Stimulated activated naive CD8-positive, alpha-beta T cell treated with anti-CD3 and anti-CD28 coated beads, Interleukin-15, amount 100 ng/mL, for 72 hours (primary cell): ENCODE measurements around the gene RFC3.

ENCODE experiments used
- ATAC-seq: fragments of 150-1000 bp; cut with Tn5 transposase; 2 replicates; pipeline ENCODE4 v1.10.0; 2021; ENCODE audit warnings: mild to moderate bottlenecking, moderate library complexity
- DNase-seq, 2 donors: peaks; one replicate each; pipeline ENCODE4 v3.0.0; 2021 to 2022
- H3K27ac Mint-ChIP-seq, 2 donors: one replicate each; pipeline ENCODE4 v1.8.0; 2022; ENCODE audit warnings: mild to moderate bottlenecking in 2 of 2, mixed read lengths in 2 of 2, moderate library complexity in 2 of 2
- H3K27me3 Mint-ChIP-seq: one replicate; pipeline ENCODE4 v1.8.0; 2022; ENCODE audit warnings: mixed read lengths
- H3K4me1 Mint-ChIP-seq: one replicate; pipeline ENCODE4 v1.8.0; 2022; ENCODE audit warnings: mild to moderate bottlenecking, mixed read lengths
- H3K4me3 Mint-ChIP-seq, 2 donors: one replicate each; pipeline ENCODE4 v1.8.0; 2022; ENCODE audit warnings: mild to moderate bottlenecking in 2 of 2, mixed read lengths in 2 of 2, moderate library complexity in 1 of 2
- H3K9me3 Mint-ChIP-seq, 2 donors: one replicate each; pipeline ENCODE4 v1.8.0; 2022; ENCODE audit warnings: mixed read lengths in 2 of 2

The RFC3 gene

DNA sequence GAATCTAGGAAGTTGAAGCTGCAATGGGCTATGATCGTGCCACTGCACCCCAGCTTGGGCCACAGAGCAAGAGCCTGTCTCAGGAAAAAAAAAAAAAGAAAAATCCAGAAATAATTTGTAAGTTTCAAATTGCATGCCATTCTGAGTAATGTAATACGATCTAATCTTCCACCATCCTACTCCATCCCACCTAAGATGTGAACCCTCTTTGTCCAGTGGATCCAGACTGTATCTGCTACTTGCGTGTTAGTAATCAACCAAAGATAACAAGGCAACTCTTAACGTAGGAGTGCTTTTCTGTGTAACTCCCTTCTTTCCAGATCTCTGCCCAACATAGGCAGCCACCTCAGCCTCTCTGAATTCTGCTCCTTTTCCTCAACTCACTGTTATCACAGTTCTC lies 24.3 kb downstream of the RFC3 start:
- no peak overlapping the region for H3K4me3 Mint-ChIP-seq
- no peaks in the 10 kb centered on the region for H3K27me3 Mint-ChIP-seq
- no peaks in the 10 kb centered on the region for H3K4me1 Mint-ChIP-seq
- H3K27ac Mint-ChIP-seq: no peak overlapping the region
- no peaks in the 10 kb centered on the region for H3K9me3 Mint-ChIP-seq
- DNase-seq (no peak), ATAC-seq (no peak)

DNA sequence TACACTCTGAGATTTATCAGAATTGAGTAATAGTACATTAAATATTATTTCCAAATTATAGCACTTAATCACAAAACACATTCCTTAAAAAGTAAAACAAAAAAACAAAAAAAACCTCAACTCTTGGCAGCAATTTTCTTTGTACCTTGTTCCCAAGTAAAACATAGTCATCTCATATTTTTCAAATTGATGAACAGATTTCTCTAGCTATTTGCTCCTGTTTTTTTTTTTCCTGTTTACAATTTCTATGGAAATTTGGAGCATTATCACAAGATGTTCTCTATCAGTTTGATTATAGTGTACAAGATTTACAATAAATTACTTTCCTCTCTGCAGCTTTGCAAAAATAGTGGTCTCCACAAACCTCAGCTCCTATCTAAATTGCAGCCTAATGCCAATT lies 25.0 kb downstream of the RFC3 start:
- no peak for ATAC-seq
- H3K4me1 Mint-ChIP-seq: no peaks in the 10 kb centered on the region
- H3K4me3 Mint-ChIP-seq: no peak overlapping the region
- no peaks in the 10 kb centered on the region for H3K27me3 Mint-ChIP-seq
- H3K27ac Mint-ChIP-seq: no peak overlapping the region
- DNase-seq: no peak
- no peaks in the 10 kb centered on the region for H3K9me3 Mint-ChIP-seq

DNA sequence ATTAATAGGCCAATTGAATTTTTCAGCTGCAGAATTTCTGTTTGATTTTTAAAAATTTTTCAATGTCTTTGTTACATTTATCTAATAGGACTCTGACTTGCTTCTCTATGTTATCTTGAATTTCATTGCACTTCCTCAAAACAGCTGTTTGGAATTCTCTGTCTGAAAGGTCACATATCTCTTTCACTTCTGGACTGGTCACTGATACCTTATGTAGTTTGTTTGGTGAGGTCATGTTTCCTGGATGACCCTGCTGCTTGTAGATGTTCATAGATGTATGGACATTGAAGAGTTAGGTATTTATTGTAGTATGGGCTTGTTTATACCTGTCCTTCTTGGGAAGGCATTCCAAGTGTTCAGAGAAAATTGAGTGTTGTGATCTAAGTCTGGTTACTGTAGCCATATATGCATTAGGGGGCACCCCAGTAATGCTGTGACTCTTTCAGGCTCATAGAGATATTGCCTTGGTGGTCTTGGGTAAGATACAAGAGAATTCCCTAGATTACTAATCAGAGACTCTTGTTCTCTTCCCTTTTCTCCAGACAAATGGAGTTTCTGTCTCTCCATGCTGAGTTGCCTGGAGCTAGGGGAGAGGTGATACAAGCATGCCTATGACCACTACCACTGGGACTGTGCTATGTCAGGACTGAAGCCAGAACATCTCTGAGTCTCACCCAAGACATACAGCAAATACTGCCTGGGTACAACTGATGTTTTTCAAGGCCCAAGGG lies 27.8 kb downstream of the RFC3 start:
- Mint-ChIP-seq H3K27me3 (no peaks in the 10 kb centered on the region), H3K27ac (no peak overlapping the region), H3K4me1 (no peaks in the 10 kb centered on the region), H3K4me3 (no peak overlapping the region), H3K9me3 (no peaks in the 10 kb centered on the region)
- DNase-seq (no peak), ATAC-seq (no peak)

DNA sequence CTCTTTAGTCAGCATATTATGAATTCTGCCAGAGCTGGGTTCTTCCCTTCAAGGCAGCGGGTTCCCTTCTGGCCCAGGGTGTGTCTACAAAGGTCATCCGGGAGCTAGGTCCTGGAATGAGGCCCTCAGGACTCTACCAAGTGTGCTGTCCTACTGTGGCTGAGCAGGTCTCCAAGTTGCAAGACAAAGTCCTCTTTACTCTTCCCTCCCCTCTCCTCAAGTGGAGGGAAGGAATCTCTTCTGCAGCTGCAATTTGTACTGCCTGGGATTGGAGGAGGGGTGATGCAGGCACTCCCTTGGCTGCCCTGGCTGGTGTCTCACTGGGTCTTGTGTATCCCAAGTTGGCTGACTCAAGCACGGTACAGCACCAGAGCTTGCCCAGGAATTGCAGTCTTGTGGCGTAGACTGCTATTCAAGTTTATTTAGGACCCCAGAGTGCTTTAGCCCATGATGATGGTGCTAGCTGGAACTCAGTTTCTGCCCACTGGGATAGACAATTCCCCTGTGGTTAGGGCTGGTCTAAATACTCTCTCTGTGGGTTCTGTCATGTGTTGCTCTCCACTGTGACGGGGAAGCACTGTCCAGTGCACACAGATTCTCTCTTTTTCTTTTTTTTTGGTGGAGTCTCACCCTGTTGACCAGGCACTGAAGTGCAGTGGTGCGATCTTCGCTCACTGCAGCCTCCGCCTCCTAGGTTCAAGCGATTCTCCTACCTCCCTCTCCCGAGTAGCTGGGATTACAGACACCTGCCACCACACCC lies 28.5 kb downstream of the RFC3 start:
- ATAC-seq: no peak
- DNase-seq: no peak
- no peaks in the 10 kb centered on the region for H3K27me3 Mint-ChIP-seq
- H3K9me3 Mint-ChIP-seq: no peaks in the 10 kb centered on the region
- no peak overlapping the region for H3K27ac Mint-ChIP-seq
- no peak overlapping the region for H3K4me3 Mint-ChIP-seq
- H3K4me1 Mint-ChIP-seq: no peaks in the 10 kb centered on the region

DNA sequence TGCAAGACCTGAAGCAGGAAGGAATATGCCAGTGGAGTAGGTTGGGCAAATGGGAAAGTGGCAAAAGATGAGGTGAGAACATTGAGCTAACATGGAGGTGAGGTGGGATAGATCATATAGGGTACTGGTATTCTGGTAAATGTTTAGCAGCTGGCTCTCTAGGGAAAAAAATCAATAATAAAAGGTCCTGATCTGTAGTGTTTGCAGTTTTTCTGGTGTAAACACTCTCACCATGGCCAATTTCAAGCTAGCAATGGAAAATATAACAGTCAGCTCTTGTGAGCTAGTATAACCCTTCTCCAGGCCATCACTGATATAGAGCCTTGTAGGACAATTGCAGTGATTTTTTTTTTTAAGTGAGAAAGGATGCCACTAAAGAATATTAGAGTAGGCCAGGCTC lies 31.3 kb downstream of the RFC3 start:
- Mint-ChIP-seq H3K4me3 (no peak overlapping the region), H3K9me3 (peaks cover 0 to 3% of the 10 kb centered on the region in 2 donors), H3K27ac (no peak overlapping the region), H3K4me1 (no peaks in the 10 kb centered on the region), H3K27me3 (no peaks in the 10 kb centered on the region)
- ATAC-seq (no peak), DNase-seq (no peak)

DNA sequence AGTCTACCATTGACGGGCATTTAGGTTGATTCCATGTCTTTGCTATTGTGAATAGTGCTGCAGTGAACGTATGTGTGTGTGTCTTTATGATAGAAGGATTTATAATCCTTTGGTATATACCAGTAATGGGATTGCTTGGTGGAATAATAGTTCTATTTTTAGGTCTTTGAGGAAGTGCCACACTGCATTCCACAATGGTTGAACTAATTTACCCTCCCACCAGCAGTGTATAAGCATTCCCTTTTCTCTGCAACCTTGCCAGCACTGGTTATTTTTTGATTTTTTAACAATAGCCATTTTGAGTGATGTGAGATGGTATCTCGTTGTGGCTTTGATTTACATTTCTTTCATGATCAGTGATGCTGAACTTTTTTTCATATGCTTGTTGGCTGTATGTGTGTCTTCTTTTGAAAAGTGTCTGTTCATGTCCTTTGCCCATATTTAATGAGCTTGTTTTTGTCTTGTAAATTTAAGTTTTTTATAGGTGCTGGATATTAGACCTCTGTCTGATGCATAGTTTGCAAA lies 37.5 kb downstream of the RFC3 start:
- no peak for ATAC-seq
- Mint-ChIP-seq H3K27me3 (no peaks in the 10 kb centered on the region), H3K4me3 (no peak overlapping the region), H3K4me1 (no peaks in the 10 kb centered on the region), H3K9me3 (peaks cover 0 to 3% of the 10 kb centered on the region in 2 donors), H3K27ac (no peak overlapping the region)
- DNase-seq: no peak

DNA sequence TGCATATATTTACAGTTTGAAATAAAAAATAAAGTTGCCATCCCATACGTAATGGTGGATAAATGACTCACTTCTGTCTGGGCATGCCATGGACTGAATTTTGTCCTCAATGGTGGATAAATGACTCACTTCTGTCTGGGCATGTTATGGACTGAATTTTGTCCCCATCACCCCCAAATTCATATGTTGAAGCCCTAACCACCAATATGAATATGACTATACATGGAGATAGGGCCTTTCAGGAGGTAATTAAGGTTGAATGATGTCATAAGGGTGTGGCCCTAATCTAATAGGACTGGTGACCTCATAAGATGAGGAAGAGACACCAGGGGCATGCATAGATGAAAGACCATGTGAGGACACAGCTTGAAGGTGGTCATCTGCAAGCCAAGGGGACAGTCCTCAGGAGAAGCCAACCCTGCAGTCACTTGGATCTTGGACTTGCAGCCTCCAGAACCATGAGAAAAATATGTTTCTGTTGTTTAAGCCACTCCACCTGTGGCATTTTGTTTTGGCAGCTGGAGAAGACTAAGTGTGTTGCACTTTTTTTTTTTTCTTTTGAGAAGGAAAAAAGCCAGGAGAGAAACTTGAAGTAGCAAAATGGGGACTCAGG lies 41.8 kb downstream of the RFC3 start:
- ATAC-seq: no peak
- Mint-ChIP-seq H3K4me1 (no peaks in the 10 kb centered on the region), H3K9me3 (no peaks in the 10 kb centered on the region), H3K27ac (no peak overlapping the region), H3K27me3 (no peaks in the 10 kb centered on the region), H3K4me3 (no peak overlapping the region)
- no peak for DNase-seq

DNA sequence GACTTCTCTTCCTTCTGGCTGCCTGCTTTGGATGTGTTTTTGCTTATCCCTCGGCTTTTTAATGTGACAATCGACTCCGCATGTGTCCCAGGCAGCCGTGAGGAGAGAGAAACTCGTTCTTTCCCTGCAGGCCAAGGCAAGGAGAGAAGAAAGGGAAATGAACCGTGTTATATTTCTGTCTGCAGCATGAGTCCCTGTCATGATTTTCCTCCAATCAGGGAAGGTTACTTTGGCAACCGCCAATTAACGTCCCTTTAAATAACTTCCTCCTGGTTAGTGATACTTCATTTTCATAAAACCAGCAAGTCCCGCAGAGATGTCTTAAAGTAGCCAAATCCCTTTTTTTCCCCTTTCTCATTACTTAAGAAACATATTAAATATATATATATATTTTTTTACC lies 42.6 kb downstream of the RFC3 start:
- Mint-ChIP-seq H3K27me3 (no peaks in the 10 kb centered on the region), H3K4me1 (no peaks in the 10 kb centered on the region), H3K4me3 (no peak overlapping the region), H3K27ac (no peak overlapping the region), H3K9me3 (no peaks in the 10 kb centered on the region)
- ATAC-seq (no peak), DNase-seq (no peak)

DNA sequence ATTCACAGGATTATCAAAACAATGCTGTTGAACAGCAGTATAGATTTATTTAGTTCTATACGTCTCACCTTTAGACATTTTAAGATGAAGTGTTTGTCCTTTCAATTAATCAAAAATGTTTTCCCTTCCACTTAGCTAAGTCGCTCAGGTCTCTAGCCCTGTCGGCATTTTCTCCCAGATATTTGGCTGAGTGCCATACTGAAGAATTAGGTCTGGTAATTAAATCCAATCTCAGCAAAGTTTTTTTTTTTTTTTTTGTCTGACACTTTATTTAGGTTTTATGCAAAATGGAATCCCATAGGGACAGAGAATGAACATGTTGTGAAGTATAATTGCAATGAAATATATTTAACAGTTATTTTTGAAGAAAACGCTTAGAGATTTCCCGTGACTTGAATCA lies 44.1 kb downstream of the RFC3 start:
- H3K9me3 Mint-ChIP-seq: no peaks in the 10 kb centered on the region
- no peak for DNase-seq
- no peak for ATAC-seq
- H3K27me3 Mint-ChIP-seq: no peaks in the 10 kb centered on the region
- H3K4me1 Mint-ChIP-seq: no peaks in the 10 kb centered on the region
- H3K27ac Mint-ChIP-seq: no peak overlapping the region
- no peak overlapping the region for H3K4me3 Mint-ChIP-seq

DNA sequence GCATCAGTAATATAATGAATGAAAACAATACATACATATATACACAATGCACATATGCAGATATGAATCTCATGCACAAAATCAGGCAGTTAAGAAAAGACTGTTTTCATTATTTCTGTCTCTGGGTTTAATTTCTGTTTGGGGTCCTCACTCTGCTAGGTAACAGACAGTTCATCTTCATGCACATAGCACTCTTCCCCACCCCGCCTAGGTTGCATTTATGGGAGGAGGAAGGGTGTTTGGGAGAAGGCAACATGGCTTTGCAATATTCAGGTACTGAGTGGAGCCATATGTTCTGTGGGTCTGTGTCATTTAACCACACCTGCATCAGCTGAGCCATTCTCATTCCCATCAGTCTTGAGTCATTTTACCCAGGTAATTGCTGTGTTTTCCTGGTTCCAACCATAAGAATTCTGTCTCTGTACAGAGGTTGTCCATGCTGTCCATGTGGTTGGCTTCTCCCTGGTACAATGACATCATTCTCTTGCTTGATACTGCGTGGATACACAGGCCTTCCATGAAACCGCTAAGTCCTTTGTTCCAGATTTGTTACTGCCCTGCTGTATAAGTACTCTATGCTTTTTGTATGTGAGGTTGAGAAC lies 45.3 kb downstream of the RFC3 start:
- no peaks in the 10 kb centered on the region for H3K9me3 Mint-ChIP-seq
- H3K4me1 Mint-ChIP-seq: no peaks in the 10 kb centered on the region
- no peak overlapping the region for H3K4me3 Mint-ChIP-seq
- no peak for ATAC-seq
- no peak overlapping the region for H3K27ac Mint-ChIP-seq
- no peak for DNase-seq
- no peaks in the 10 kb centered on the region for H3K27me3 Mint-ChIP-seq

DNA sequence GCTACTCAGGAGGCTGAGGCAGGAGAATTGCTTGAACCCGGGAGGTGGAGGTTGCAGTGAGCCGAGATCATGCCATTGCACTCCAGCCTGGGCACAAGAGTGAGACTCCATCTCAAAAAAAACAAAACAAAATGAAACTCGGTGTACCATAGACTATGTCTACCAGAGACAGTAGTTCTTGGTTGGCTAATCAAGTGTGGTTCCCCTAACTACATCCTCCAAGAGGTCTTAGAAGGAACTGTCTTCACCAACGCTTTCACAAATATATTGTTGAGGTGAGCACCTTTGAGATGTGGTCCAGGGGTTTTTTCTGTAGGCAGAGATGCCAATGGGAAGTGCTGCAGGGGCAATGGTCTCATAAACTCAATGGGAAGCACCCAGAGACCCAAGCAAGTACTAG lies 48.0 kb downstream of the RFC3 start:
- ATAC-seq (no peak), DNase-seq (no peak)
- Mint-ChIP-seq H3K27ac (no peak overlapping the region), H3K4me1 (no peaks in the 10 kb centered on the region), H3K4me3 (no peak overlapping the region), H3K9me3 (no peaks in the 10 kb centered on the region), H3K27me3 (no peaks in the 10 kb centered on the region)

DNA sequence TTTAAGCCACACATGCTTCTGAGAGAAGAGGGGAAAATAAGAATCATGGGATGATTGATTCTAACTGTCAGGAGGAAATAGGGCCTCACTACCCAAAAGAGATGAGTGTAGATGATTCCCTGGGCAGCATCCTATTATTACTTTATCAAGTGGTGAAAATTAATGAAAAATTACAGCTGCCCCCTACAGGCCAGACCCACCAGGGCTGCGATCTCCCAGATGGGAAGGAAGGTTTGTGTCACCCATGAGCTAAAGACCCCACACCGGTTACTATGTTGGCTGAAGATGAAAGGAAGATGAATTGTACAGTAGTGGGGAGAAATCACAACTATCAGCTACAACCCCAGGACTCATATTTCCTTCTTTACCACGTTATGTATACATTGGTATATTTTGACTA lies 49.5 kb downstream of the RFC3 start:
- H3K4me1 Mint-ChIP-seq: no peaks in the 10 kb centered on the region
- H3K27me3 Mint-ChIP-seq: no peaks in the 10 kb centered on the region
- ATAC-seq (no peak), DNase-seq (no peak)
- no peak overlapping the region for H3K27ac Mint-ChIP-seq
- no peaks in the 10 kb centered on the region for H3K9me3 Mint-ChIP-seq
- H3K4me3 Mint-ChIP-seq: no peak overlapping the region

DNA sequence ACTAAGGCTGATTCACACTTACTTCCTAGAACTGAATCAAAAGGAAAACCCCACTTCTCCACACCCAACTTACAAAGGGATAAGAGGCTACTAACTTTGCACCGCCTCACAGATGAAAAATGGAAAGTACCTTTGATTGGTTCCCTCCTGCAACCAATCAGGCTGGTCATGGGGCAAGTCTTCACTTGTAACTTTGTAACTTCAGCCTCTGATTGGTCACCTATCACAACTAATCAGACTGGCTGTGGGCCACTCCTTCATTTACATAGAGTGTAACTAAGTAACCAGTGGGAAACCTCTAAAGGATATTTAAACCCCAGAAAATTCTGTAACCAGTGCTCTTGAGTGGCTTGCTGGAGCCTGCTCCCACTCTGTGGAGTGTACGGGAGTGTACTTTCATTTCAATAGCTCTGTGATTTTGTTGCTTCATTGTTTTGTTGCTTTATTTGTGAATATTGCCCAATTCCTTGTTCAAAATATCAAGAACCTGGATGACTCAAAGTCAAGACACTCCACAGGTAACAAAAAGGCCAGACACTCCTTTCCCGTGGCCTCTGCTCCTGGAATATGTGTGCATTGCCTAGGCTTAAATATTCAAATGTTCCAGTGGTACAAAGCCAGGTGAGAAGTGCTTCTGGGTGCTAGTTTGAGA lies 50.5 kb downstream of the RFC3 start:
- H3K27me3 Mint-ChIP-seq: no peaks in the 10 kb centered on the region
- ATAC-seq: no peak
- no peak for DNase-seq
- no peak overlapping the region for H3K4me3 Mint-ChIP-seq
- H3K4me1 Mint-ChIP-seq: no peaks in the 10 kb centered on the region
- H3K9me3 Mint-ChIP-seq: no peaks in the 10 kb centered on the region
- H3K27ac Mint-ChIP-seq: no peak overlapping the region

DNA sequence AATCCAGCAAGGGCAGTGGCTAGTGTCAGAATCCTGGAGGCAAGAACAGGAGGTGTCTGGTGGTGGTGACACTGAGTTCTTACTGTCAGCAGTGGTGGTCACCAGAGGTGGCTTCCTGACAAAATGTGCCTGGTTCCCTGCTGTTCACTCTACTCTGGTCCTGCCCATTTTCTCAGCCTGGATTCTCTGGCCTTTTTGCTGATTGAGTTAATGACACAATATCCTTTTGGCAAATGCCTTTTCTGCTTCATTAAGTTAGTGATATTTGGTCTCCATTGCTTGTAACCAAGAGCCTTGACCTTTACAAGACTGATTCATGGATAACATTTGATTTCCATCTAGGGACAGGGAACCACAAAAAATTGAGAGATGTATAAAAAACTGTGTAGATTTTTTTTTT lies 51.1 kb downstream of the RFC3 start:
- H3K27me3 Mint-ChIP-seq: no peaks in the 10 kb centered on the region
- no peak overlapping the region for H3K27ac Mint-ChIP-seq
- no peak for DNase-seq
- no peak overlapping the region for H3K4me3 Mint-ChIP-seq
- H3K9me3 Mint-ChIP-seq: no peaks in the 10 kb centered on the region
- no peaks in the 10 kb centered on the region for H3K4me1 Mint-ChIP-seq
- no peak for ATAC-seq

DNA sequence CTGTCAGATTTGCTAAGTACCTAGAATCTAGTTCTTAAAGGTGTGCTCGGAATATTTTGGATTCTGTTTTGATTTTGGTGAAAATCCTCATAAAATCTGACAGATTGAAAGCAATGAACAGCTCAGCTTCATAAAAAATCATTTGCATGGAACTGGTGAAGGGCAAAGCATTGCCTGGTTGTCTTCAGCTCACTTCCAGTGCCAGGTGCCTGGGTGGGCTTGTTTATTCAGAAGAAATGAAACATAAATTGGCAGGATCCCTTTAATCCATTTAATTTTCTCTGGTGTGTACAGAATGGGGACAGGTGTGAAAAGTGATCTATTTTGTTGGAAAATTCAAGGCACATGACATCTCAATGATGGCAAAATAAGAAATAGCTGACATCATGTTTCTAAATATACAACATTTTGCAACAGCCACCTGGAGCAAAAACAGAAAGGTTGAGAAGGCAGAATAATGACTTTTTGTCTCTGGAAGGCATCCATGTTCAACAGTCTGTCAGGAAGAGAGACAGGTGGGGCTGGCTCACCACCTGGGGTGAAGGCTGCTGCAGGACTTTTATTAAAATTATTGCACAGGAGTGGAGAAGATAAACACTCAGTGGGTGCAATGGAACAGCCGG lies 52.2 kb downstream of the RFC3 start:
- H3K9me3 Mint-ChIP-seq: no peaks in the 10 kb centered on the region
- ATAC-seq (no peak), DNase-seq (no peak)
- H3K27me3 Mint-ChIP-seq: no peaks in the 10 kb centered on the region
- no peak overlapping the region for H3K4me3 Mint-ChIP-seq
- no peak overlapping the region for H3K27ac Mint-ChIP-seq
- H3K4me1 Mint-ChIP-seq: no peaks in the 10 kb centered on the region
